GM18870 (cell line): ENCODE measurements around the gene CSNK1G3.

ENCODE experiments used
- ATAC-seq: cut with Tn5 transposase; IDR thresholded peaks from one replicate; pipeline ENCODE4 v1.9.1; 2021; ENCODE audit warnings: moderate library complexity; ENCODE audit not compliant: unreplicated experiment

CSNK1G3 gene

DNA sequence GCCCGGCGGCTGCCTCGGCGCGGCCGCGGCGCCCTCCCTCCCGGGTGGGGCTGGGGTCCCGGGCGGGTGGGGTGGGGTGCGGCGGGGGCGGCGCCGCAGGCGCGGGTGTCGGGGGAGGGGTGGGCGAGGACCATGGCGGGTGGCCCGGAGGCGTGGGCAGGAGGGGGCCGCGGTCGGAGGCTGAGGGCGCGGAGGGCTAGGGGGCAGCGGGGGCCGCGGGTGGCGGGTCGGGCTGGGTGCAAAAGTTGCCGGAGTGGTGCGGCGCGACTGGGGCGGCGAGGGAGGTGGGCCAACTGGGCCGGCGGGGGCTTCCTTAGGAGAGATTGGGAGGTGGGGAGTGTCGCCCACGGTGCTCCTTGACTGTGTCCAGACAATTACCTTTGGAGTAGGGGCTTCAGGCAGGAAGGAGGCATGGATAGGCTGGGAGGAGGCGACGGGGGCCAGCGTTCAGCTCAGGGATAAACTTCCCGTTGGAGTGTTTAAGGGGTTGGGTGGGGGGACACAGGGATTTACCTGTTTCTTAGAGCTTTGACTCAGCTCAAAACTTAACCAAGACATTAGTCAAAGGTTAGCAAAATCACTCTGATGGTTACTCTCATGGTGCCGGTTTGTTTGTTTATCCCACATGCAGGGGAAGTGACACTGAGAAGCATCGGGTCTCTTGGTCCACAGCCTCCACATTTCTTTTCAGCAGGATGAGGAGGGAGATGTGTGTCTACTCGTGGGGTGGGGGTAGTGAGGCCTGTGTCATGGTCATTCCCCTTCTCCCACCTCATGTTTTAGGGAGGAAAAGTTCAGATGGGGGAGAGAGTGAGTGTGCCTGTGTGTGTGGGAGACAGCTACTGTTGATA lies 859 bp downstream of the CSNK1G3 start:
- peak; percentile 28 for ATAC-seq

DNA sequence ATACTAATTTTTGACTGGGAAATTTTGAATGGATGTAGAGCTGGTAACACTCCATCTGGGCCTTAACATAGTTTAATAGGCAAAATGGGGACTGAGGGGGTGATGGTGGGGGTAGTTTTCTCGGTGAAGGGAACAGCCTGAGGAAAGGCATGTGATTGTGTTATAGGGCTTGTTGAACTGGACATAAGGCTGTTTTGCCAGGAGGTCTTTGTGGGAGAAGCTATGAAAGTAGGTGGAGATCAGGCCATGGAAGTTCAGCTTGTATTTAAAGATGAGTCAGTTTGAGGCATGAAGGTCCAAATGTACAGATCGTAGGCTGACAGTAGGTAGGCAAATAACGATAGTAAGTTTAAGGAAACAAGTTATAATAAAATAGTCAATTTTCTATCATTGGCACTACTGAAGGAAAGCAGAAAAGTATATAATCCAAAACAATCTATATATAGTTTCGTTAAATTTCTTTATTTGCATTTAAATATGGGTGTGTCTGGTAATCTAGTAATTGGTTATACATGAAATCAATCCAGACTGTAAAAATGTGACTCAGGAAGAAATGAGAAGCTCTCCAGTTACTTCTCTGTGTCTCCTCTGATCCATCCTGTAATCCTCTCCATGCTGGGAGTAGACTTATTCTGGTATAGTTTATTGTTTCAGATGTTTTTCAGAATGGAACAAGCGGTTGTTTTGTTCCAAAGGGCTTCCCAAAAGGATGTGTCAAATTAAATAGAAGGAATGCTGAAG lies 2.8 kb downstream of the CSNK1G3 start:
- no peak for ATAC-seq

DNA sequence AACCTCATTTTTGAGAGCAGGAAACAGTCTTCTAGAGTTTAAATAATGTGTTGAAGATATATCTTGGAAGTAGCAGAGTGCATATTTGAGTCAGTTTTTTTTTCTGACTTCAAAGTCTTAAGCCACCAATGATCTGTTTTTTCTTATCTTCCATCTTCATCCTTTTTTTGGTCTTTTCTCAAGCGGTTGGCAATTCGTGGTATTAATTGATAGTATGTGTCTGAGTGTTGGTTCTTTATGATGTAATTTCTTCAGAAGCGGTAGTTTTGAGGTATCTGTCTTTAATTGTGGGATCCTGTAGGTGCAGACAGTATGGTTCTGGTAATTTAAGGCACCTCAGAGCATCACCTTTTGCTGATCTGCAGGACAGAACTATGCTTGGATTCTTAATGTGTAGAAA lies 3.9 kb downstream of the CSNK1G3 start:
- ATAC-seq: no peak

DNA sequence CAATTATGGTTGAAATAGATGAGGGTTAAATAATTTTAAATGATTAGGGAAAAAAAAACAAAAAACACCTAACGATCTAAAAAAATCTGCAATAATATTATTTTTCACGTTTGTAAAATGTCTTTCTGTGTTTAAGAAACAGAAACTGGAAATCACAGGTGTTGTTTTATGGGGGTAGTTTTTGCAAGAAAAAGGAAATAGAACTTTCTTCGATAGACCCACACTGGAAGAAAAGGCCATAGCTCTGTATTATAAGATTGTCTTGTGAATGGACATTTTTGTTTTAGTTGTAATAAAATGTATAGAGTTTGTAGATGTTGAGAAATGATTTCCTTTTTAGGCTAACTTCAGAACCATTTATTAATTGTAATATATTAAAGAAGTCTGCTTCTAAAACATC lies 5.5 kb downstream of the CSNK1G3 start:
- ATAC-seq: no peak

DNA sequence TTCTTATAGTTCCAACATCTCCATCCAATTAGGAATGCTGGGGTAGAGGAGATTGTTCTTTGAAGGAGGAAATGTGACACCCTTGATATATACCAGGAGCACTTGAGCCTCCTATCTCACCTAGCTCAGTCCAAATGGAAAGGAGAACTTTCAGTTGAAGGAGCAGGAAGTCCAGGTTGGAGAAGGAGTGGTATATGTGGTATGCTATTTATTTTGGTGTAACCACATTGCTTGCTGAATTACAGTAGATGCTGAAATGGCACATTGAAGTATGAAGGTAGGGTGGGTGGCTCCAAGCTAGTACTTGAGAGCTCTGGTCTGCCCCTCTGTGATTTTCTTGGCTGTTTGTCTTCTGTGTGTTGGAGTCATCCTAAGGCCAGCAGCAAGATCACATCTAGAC lies 6.1 kb downstream of the CSNK1G3 start:
- ATAC-seq: no peak

DNA sequence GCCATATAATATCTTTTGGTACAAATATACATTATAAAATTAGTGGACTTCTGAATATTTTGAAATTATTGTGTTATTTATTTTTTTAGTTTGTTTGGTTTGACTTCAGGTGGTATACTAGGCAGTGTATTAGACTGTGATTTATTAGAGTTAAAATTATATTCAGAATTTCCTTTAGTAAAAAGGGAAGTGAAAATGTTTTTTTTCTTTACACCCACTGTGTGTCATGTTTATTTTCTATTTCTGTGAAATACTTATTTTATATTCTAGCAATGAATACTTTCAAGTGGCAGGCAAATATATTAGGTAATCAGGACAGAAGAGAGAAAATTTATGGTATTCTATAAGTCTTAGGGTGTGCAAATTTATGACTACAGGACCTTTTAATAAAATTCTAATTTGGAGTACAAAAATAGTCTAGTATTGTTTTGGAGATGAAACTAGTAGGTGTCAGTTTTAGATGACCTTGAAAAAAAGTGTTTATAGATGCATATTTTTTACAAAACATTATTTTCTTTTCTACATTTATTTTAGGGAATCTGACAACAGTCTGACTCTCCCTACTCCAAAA lies 8.8 kb downstream of the CSNK1G3 start:
- peak; percentile 65 for ATAC-seq

DNA sequence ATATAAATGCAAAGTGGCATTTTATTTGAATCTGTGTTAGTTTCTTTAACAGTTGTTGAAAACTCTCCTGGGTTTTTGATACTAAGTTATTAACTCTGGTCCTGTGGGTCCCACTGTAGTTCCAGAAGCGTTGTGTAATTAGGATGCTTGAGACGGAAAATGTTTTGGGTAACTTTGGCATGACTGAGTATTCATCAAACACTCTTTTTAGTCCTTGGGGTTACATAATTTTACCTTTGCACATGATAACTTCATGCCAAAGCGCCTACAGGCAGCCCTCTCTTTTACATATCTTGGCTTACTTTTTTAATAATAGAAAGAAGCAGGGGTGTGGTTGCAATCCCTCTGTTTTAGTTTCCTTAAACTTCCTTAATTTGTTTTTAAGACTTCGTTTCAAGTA lies 12.2 kb downstream of the CSNK1G3 start:
- no peak for ATAC-seq

DNA sequence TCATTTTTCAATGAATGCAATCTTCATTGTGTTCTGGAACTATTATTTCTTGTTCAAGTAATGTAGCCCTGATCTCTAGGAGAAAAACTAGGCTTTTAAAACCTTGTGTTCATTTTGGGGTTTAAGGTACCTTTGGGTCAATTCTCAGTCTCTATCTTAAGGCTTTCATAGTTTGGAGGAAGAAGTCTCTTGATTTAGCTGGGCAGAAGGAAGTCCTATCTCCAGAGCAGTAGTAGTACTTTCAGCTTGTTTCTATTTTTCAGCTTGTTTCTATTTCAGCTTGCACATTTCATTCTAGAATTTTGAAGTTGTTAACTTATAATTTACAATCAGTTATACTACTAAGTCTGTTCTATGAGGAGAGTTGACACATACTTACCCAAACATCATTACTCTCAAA lies 15.2 kb downstream of the CSNK1G3 start:
- ATAC-seq: no peak

DNA sequence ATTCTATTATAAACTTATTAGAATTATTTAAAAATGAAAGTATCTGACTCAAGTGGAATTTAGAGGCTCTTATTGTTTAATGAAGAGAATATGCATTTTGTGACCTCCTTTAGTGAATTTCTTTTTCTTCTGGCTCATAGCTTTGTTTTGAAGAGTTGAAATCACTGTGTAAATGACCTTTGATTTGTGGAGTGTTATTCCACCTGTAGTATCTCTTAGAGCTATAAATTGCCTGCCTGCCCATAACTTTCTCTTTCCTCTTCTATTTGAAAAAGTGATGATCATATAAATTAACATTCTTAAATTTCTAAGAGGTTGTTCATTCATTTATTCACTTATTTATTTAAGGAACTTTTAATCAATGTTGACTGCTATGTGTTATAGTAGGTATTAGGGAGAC lies 16.1 kb downstream of the CSNK1G3 start:
- ATAC-seq: no peak

DNA sequence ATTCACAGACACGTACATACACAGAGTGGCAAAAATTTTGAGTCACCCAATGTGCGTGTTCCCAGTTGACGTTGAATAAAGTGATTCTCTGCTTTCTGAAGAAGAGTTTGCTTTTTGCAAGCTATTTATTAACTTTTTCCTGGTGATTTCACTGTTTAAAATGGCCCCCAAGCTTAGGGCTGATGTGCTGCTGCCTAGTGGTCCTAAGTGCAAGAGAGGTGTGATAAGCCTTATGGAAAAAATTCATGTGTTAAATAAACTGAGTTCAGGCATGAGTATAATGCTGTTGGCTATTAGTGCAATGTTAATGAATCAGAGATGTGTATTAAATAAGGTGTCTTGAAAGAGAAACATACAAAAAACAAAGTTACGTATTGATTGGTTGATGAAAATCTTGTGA lies 16.9 kb downstream of the CSNK1G3 start:
- ATAC-seq: no peak

DNA sequence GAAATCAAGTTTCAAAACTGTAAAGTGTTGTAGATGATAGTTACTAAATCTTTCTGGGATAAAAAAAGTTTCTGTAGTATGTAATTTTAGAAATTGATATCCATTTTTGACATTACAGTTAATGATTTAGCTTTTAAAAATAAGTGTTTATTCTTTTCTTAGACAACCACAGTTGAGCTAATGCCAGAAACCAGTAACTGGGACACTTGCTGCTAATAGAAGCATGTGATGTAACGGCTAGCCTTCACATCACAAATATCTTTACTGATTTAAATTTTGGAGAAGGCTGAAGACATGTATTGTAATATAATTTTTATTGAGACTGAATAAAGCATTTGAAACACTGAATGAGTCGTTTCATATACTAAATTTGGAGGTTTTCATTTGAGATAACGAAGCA lies 18.8 kb downstream of the CSNK1G3 start:
- ATAC-seq: no peak

DNA sequence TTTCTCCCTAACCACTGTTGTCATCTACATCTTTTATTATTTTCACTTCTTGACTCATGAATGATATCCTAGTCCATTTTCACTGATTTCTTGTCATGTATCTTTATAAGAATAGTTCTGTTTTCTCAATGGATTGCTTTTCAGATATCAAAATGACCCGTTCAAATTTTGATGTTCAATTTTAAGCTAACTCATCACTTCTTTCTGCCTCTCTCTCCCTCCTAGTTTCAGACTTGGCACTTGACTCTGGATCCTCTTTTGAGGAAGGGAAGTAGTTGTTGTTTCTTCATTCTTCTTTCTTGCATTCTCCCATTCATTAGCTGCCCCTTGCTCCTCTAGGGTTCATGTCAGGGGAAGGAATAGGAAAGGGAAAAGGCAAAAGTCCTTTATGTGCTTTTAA lies 23.7 kb downstream of the CSNK1G3 start:
- ATAC-seq: no peak

DNA sequence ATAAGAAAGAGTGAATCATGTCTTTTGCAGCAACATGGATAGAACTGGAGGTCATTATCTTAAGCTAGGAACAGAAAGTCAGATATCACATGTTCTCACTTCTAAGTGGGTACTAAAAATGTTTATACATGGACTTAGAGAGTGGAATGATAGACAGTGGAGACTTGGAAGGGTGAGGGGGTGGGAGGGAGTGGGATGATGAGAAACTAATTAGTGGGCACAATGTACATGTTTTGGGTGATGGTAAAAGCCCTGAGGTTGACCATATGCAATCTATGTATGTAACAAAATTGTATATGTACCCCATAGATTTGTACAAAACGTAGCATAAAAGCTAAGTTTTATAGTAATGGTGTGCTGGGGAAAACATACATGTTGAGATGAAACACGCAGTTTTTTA lies 25.3 kb downstream of the CSNK1G3 start:
- no peak for ATAC-seq

DNA sequence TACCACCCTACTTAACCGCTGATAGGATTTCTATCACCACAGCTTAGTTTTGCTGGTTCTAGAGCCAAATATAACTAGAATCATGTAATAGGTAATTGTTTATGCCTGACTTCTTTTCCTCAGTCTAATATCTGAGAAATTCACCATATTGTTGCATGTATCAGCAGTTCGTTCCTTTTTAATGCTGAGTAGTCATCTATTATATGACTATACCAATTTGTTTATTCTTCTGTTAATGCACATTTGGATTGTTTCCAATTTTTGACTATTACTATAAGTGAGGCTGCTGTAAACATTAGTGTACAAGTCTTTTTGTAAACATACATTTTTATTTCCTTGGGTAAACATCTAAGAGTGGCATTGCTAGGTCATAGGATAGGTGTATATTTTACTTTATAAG lies 25.9 kb downstream of the CSNK1G3 start:
- ATAC-seq: no peak

DNA sequence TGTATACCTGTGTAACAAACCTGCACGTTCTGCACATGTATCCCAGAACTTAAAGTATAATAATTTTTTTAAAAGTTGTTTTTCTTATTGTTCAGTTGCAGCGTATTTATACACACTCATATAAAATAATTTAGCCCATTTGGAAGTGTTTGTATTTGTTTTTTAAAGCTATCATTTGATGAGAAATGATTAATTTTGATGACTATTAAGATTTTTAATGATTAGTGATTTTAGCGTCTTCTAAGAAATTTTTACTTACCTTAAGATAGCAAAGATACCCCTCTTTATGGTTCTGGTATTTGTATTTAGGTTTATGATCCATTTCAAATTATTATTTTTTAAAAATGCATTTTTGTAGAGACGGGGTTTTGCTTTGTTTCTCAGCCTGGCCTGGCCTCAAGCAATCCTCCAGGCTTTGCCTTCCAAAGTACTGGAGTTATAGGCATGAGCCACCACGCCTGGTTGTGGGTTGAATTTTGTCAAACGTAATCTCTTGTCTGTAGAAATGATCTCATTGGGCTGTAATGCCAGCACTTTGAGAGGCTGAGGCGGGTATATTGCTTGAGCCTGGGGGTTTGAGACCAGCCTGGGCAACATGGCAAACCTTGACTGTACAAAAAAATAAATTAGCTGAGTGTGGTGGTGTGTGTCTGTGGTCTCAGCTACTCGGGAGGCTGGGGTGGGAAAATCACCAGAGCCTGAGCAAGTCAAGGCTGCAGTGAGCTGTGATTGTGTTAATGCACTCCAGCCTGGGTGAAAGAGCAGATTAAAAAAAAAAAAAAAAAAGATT lies 26.9 kb downstream of the CSNK1G3 start:
- no peak for ATAC-seq

DNA sequence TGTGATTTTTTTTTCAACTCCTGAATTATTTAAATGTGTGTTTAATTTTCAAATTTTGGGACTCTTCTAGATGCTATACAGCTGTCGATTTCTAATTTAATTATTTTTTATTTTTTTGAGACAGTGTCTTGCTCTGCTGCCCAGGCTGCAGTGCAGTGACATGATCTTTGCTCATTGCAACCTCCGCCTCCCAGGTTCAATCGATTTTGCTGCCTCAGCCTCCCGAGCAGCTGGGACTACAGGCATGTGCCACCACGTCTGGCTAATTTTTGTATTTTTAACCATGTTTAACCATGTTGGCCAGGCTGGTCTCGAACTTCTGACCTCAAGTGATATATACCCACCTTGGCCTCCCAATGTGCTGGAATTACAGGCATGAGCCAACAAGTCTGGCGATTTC lies 28.6 kb downstream of the CSNK1G3 start:
- no peak for ATAC-seq

DNA sequence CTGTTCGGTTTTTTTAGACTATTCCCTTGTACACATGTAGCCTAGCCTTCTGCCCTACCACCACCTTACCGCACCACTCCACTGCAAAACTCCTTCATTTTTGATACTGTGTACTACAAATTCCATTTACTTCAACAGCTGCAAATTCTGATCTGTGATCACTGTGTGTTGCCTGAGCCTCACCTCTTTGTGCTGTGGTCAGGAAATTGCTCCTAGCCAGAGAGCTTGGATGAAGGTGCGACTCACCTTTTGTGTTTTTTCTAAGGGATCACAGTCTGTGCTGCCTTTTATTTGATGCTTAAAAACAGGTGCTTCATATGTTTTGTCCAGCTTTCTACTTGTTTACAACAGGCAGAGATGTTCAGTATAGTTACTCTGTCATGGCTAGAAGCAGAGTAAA lies 31.5 kb downstream of the CSNK1G3 start:
- ATAC-seq: no peak

DNA sequence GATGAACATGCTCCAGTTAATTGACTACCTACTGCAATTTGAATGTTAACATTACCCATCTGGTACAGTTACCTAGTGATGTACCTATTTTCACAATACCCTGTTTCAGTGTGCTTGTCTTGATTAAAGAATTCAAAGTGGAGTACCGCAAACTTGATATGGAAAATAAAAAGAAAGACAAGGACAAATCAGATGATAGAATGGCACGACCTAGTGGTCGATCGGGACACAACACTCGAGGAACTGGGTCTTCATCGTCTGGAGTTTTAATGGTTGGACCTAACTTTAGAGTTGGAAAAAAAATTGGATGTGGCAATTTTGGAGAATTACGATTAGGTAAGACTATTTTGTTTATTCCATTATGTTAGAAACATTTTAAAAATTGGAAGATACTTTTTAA lies 33.5 kb downstream of the CSNK1G3 start:
- ATAC-seq: no peak

DNA sequence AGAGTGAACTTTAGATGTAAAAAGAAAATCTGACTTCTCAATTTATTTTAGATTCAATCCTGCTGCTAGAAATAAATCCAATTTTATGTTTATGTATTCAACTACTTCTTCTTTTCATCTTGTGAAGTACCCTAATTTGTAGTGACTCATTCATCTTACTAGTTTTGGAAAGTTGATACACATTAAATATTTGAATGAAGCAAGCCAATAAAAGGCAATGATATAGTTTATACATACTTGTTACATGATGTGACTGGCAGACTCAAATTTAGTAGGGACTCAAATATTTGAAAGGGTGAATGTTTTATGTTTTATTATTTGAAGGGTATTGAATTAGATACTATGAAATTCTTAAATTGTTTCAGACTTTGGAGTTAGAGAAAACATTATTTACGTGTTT lies 34.7 kb downstream of the CSNK1G3 start:
- no peak for ATAC-seq

DNA sequence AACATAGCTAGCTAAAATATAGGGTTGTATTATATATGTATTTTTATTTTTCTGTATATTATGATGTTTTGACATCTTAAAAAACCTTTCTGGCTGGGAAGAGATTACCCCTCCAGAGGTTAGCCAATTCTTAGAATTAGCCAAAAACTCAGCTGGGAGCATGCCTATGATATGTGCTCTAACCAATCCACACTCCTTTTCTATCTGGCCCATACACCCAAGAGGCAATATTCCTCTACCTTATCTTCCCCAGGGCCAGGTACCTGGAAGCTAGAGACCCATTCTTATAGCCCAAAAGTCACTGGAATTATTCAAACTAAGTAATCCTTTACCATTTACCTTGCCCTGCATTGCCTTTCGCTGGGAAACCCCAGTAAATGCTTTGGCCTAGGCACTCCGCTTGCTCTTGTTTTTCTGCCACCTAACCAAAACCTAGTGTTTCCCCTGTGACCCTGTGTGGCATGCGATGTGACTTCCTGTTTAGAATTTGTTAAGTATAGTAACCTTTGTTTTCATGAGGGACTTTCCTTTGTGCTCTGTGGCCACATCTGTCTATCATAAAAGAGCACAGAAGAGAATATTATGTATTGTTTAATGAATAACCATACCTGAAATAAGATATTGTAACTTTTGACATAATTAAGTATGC lies 37.4 kb downstream of the CSNK1G3 start:
- peak; percentile 100 for ATAC-seq

DNA sequence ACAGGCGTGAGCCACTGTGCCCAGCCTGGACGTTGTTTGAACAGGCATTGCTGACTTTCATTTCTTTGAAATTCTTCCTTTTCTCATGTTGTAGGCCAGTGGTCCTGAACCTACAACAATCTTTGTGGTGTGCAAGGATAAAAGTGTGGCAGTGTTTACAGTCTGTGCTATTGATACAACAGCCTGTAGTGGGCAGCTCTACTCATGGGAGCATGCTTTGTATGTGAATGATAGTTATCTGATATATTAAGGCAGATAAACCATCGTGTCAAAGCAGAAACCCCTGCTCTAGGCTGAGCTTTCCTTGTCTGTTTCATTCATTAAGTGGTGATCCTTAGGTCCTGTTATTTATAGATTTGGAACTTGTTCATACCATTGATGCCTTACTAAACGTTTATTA lies 42.6 kb downstream of the CSNK1G3 start:
- ATAC-seq: no peak
